Jurkat, Clone E6-1 (cell line): ENCODE results near the gene SP4.

ENCODE experiments used
- DNase-seq: peaks from one replicate; pipeline ENCODE4 v3.0.0-alpha.2; 2011; ENCODE audit warnings: low read depth, low spot score
- H3K4me3 ChIP-seq: 2 replicates; pipeline ENCODE4 v1.5.1; 2011; ENCODE audit warnings: mild to moderate bottlenecking, low read length, control low read depth, moderate library complexity

Gene SP4

GRCh38 chr7:21429786-21430574, 2.1 kb downstream of the SP4 start:
- DNase-seq: no peak
- no peak overlapping the region for H3K4me3 ChIP-seq

DNA sequence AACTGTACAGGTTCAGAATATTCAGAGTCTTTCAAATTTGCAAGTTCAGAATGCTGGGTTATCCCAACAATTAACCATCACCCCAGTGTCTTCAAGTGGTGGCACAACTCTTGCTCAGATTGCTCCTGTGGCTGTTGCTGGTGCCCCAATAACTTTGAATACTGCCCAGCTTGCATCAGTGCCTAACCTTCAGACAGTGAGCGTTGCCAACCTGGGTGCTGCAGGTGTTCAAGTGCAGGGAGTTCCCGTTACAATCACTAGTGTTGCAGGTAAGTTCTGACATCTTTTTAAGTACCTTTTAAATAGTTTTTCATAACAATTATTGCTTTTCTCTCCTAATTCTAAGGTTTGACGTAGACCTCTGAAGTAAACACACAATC, 2.7 kb downstream of the SP4 start:
- no peak for DNase-seq
- H3K4me3 ChIP-seq: no peak overlapping the region

GRCh38 chr7:21443149-21443841, 15.4 kb downstream of the SP4 start:
- no peak for DNase-seq
- H3K4me3 ChIP-seq: no peak overlapping the region

DNA sequence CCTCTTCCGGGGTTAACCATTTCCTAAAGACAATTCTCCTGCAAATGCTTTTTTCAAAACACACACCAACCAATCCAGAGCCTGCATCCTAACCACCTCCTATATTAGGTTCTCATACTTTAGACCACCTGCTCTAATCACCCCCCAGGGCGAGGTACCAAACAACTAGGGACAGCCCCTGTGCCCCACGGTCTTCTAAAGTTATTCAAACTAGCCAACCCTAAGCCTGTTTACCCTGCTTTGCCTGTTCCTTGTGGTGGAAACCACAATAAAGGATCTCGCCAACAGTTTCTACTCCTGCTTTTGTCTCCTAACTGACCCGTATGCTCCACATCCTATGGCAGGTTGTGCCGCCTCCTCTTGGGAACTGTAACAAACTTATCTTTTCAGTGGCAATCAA, 21.1 kb downstream of the SP4 start:
- no peak for DNase-seq

DNA sequence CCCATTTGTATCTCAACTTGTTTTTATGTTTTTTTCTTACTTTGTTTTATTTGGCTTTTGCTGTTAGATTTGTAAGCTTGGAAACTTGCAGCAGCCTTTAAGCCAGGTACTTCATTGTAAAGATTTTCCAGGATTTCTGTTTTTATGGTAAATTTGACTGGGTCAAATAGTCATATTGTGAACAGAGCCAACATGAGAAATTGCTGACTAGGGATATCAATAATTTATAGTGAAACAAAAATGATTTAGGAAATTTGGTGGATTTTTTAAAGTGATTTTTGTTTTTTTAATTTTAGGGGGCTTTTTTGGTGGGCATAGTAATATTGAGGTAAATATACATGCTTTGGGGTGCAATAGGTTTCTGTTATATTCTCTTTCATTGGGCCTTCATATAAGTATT, 22.2 kb downstream of the SP4 start:
- no peak for DNase-seq
- H3K4me3 ChIP-seq: no peak overlapping the region

More for the DNA sequence above, 21.1 kb downstream of the SP4 start:
- no peak overlapping the region for H3K4me3 ChIP-seq

- no peak for DNase-seq
- no peak overlapping the region for H3K4me3 ChIP-seq
Observed at GRCh38 chr7:21450941-21451340, 23.1 kb downstream of the SP4 start.

- DNase-seq: no peak
- no peak overlapping the region for H3K4me3 ChIP-seq
Observed at GRCh38 chr7:21454182-21454581, 26.3 kb downstream of the SP4 start.

- DNase-seq: no peak
- H3K4me3 ChIP-seq: no peak overlapping the region
Observed at GRCh38 chr7:21454906-21455305, 27.0 kb downstream of the SP4 start.

- no peak for DNase-seq
- no peak overlapping the region for H3K4me3 ChIP-seq
Observed at GRCh38 chr7:21461282-21461681, 33.4 kb downstream of the SP4 start.

GRCh38 chr7:21462081-21462480, 34.2 kb downstream of the SP4 start:
- no peak for DNase-seq
- H3K4me3 ChIP-seq: no peak overlapping the region

GRCh38 chr7:21463524-21463923, 35.6 kb downstream of the SP4 start:
- no peak overlapping the region for H3K4me3 ChIP-seq
- DNase-seq: no peak

DNA sequence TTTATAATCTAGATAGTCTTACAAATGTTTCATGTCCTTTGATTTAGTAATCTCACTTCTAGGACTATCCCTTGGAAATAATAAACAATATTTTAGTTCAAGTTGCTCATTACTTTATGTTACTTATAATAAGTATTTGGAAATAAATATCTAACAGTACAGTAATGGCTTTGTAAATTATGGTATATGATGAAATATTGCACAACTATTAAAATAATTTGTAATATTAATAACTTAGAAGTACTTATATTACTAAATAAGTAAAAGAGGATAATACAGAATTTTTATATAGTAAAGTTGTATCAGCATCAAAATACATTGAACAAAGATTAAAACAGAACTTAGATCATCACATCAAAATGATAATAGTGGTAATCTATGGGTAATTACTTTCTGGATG, 41.1 kb downstream of the SP4 start:
- DNase-seq: no peak
- no peak overlapping the region for H3K4me3 ChIP-seq

GRCh38 chr7:21469894-21470293, 42.0 kb downstream of the SP4 start:
- H3K4me3 ChIP-seq: no peak overlapping the region
- no peak for DNase-seq

GRCh38 chr7:21472029-21472428, 44.1 kb downstream of the SP4 start:
- no peak overlapping the region for H3K4me3 ChIP-seq
- no peak for DNase-seq

DNA sequence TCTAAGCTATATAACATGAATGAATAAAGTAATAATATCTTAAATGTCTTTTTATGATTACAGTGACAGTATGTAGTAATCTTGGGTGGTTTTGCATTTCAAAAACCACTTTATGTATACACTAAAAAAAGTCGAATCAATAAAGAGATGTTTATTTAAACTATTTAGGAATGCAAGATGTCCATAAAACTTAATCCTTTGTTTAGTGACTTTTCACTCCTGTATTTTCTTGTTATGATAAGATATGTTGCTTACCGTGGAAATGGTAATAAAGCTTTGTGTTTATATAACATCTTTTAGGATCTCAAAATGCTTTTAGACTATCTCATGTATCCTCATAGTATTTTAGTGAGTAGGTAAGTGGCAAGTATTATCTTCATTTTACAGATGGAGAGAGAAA, 48.5 kb downstream of the SP4 start:
- no peak for DNase-seq
- H3K4me3 ChIP-seq: no peak overlapping the region

GRCh38 chr7:21480693-21481403, 53.0 kb downstream of the SP4 start:
- no peak overlapping the region for H3K4me3 ChIP-seq
- no peak for DNase-seq

DNA sequence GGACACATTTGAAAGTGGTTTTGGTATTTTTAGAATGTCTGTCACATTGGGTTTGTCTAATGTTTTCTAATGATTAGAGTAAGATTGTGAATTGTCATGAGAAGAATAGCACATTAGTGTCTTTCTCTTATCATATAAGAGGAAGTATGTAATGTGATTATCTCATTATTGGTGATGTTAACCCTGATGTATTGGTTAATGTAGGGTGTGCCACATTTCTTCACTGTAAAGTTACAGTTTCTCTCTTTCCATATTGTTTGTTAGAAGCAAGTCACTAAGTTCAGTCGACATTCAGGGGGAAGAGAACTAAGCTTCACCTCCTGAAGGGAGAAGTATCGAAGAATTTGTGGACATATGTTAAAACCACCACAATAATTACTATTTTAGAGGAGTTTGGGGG, 58.6 kb downstream of the SP4 start:
- no peak overlapping the region for H3K4me3 ChIP-seq
- DNase-seq: no peak

- DNase-seq: no peak
- no peak overlapping the region for H3K4me3 ChIP-seq
Observed at GRCh38 chr7:21495731-21496130, 67.8 kb downstream of the SP4 start.

GRCh38 chr7:21497072-21497471, 69.2 kb downstream of the SP4 start:
- no peak for DNase-seq
- H3K4me3 ChIP-seq: no peak overlapping the region

GRCh38 chr7:21500117-21500832, 72.4 kb downstream of the SP4 start:
- H3K4me3 ChIP-seq: no peak overlapping the region
- DNase-seq: no peak
